Natural killer cell treated with Interleukin-12 subunit alpha and Interleukin-12 subunit beta and Interleukin-15 and Interleukin-18, amount 100 ng/mL, for 72 hours (primary cell): ENCODE data around the gene ZMYND10. TPM values are rescaled to one million over a fixed set of nuclear protein-coding genes. Genes with fewer than 3 reads are reported as not detected.
A peak's percentile ranks its signal among the peaks of the same experiment; 100 is the strongest.

Experiments used
- ATAC-seq, 2 donors: fragments of 150-1000 bp; cut with Tn5 transposase in 1 of 2; sonication (Bioruptor Pico), chemical (Tn5 transposase) in 1 of 2; 2 replicates each; pipeline ENCODE4 v1.10.0; 2021
- DNase-seq: peaks from one replicate; pipeline ENCODE4 v3.0.0; 2022; ENCODE audit warnings: low spot score
- H3K27ac Mint-ChIP-seq, 2 donors: 1 replicate in 1 of 2; 2 replicates in 1 of 2; pipeline ENCODE4 v1.8.0; 2022; ENCODE audit warnings: mixed read lengths in 2 of 2, mild to moderate bottlenecking in 1 of 2, moderate library complexity in 1 of 2
- H3K27me3 Mint-ChIP-seq, 2 donors: 1 replicate in 1 of 2; 2 replicates in 1 of 2; pipeline ENCODE4 v1.8.0; 2022; ENCODE audit warnings: mixed read lengths in 2 of 2
- H3K36me3 Mint-ChIP-seq: one replicate; pipeline ENCODE4 v1.8.0; 2022; ENCODE audit warnings: mixed read lengths
- H3K4me1 Mint-ChIP-seq, 2 donors: 1 replicate in 1 of 2; 2 replicates in 1 of 2; pipeline ENCODE4 v1.8.0; 2022; ENCODE audit warnings: low read depth in 2 of 2, mixed read lengths in 2 of 2, mild to moderate bottlenecking in 1 of 2
- H3K4me3 Mint-ChIP-seq: one replicate; pipeline ENCODE4 v1.8.0; 2022; ENCODE audit warnings: mixed read lengths
- H3K9me3 Mint-ChIP-seq: 2 replicates; pipeline ENCODE4 v1.8.0; 2022; ENCODE audit warnings: mixed read lengths
- total RNA-seq, 2 donors: library from RNA; stranded (reverse); gene quantifications; one replicate each; pipeline ENCODE4 v1.2.3, GENCODE V29; 2022

ZMYND10 gene
- 1 to 10 TPM in 1 of 2 donors, under 1 TPM in 1; 0.95 to 1.4 TPM for total RNA-seq

- Mint-ChIP-seq H3K9me3 (no peaks in the 10 kb centered on the region), H3K4me1 (peaks cover 41 to 55% of the 10 kb centered on the region in 2 donors), H3K27me3 (no peaks in the 10 kb centered on the region), H3K4me3 (peak within 1 kb of the TSS; percentile 77), H3K27ac (peak within 1 kb of the TSS in 1 of 2 donors; percentile 63), H3K36me3 (no peaks in the 10 kb centered on the region)
- DNase-seq (peak; percentile 83), ATAC-seq (peak in 1 of 2 donors; percentile 34)
Measured at GRCh38 chr3:50345586-50346234, at the start of gene ZMYND10. Gene ZMYND10 (minus strand): TSS chr3:50345732. CDS start chr3:50345579, 153 bp downstream.

GRCh38 chr3:50393061-50393460 is 47.5 kb upstream of the ZMYND10 start:
- Mint-ChIP-seq H3K27me3 (no peaks in the 10 kb centered on the region), H3K27ac (no peak overlapping the region), H3K36me3 (no peaks in the 10 kb centered on the region)

DNA sequence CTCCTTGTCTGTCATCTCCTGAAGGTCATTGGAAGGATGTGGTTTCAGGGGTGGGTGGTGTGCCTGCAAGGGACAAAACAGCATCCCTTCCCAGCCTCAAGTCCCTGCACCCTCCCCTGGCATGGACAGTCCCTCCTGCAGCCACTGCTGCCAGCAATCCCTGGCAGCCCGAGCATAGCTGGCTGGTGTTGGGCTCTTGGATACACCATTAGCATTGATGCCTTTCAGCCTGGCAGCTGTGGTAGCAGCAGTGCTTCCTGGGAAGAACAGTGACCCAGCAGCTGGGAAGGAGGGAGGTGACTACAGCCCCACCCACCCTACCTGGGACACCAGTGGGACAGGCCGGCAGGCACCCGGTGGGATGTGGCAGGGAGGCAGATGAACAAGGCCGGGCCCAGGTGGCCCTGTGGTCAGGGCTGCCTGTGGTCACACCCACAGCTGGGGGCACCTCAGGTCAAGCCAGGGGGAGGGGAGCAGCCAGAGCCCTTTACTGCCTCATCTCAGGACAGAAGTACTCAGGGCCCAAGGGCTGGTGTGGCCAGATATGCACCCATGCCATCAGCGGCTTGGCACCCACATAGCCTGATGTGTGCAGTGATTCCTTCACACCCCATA is 46.7 kb upstream of the ZMYND10 start:
- no peaks in the 10 kb centered on the region for H3K36me3 Mint-ChIP-seq
- no peak overlapping the region for H3K4me3 Mint-ChIP-seq
- no peak for DNase-seq
- H3K27ac Mint-ChIP-seq, result no peak overlapping the region
- H3K4me1 Mint-ChIP-seq, result peaks cover 6 to 15% of the 10 kb centered on the region in 2 donors
- ATAC-seq, result peak in 1 of 2 donors; percentile 8
- no peaks in the 10 kb centered on the region for H3K27me3 Mint-ChIP-seq
- H3K9me3 Mint-ChIP-seq, result no peaks in the 10 kb centered on the region

More at GRCh38 chr3:50393061-50393460, 47.5 kb upstream of the ZMYND10 start:
- ATAC-seq (no peak), DNase-seq (no peak)
- peaks cover 6 to 15% of the 10 kb centered on the region in 2 donors for H3K4me1 Mint-ChIP-seq
- H3K9me3 Mint-ChIP-seq, result no peaks in the 10 kb centered on the region
- no peak overlapping the region for H3K4me3 Mint-ChIP-seq

DNA sequence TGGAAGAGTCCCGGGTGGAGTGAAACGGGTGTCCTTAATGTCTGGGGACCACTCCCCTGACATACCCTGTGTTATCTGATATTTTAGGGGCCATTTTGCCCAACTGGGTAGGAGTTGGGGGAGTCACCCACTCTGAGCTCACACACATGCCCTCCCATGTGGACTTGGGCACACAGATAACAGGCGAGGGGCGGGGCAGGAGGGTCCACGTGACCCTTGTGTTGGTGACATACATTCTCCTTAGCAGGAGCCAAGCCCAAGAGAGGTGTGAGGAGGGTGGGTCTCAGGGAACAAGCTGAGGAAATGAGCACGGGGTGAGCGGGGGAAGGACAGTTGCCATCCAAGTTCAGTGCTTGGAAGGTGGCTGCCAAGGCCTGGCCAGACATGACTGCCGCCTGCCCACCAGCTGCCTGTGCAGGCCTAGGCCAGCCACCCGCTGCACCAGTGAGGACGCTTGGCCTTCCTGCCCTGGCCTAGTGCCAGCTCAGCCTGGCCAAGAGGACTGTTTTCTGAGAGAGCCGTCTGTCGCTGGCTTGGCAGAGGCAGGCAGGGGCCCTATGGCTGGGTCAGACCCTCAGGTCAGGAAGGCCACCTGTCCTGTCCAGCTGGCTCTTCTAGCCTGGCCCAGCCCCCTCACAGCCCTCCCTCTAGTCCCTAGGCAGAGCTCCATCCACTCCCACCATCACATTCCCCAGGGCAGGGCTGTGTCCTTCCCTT is 45.1 kb upstream of the ZMYND10 start:
- H3K9me3 Mint-ChIP-seq, result no peaks in the 10 kb centered on the region

GRCh38 chr3:50389414-50389767 is 43.9 kb upstream of the ZMYND10 start:
- Mint-ChIP-seq H3K9me3 (no peaks in the 10 kb centered on the region), H3K36me3 (no peaks in the 10 kb centered on the region), H3K27ac (no peak overlapping the region), H3K4me3 (no peak overlapping the region), H3K4me1 (peaks cover 6 to 15% of the 10 kb centered on the region in 2 donors), H3K27me3 (no peaks in the 10 kb centered on the region)
- ATAC-seq (no peak), DNase-seq (no peak)

More for the DNA sequence above, 45.1 kb upstream of the ZMYND10 start:
- H3K4me1 Mint-ChIP-seq, result peaks cover 6 to 15% of the 10 kb centered on the region in 2 donors
- H3K4me3 Mint-ChIP-seq, result no peak overlapping the region
- no peak overlapping the region for H3K27ac Mint-ChIP-seq
- H3K27me3 Mint-ChIP-seq, result no peaks in the 10 kb centered on the region
- no peaks in the 10 kb centered on the region for H3K36me3 Mint-ChIP-seq
- DNase-seq (no peak), ATAC-seq (no peak)

- Mint-ChIP-seq H3K27ac (no peak overlapping the region), H3K4me3 (no peak overlapping the region), H3K27me3 (no peaks in the 10 kb centered on the region), H3K9me3 (no peaks in the 10 kb centered on the region), H3K4me1 (peaks cover 6 to 15% of the 10 kb centered on the region in 2 donors), H3K36me3 (no peaks in the 10 kb centered on the region)
- DNase-seq (no peak), ATAC-seq (no peak)
Measured at GRCh38 chr3:50388720-50389413, 43.3 kb upstream of the ZMYND10 start.

DNA sequence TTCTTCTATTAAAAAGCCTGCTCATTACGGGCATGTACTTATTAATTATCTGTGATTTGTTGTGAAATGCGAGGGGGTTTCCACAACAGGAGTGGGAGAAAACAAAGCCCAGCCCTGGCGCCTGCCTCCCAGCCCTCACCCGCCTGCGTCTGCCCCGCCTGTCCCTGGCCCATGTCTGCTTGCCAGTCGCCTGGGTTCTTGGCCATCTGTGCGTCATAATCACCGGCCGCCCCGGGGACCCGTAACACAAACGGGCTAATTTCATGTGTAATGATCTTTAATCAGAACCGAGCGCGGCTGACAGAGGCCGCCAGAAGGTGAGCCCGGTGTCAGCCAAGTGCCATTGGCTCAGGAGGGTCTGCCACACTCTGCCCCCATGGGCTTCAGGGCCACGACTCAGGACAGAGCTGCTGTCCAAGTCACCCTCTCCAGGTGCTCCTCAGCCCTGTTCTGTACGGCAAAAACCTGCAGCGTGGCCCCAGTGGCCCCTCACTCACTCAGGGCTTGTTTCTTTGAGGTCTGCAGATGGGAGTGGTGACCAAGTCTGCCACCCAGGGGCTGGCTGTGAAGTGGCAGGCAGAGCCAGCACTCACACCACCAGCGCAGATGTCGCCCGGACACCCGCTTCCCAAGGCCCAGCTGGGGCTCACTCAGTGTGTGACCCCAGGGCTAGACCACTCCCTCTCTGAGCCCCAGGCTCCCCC is 42.6 kb upstream of the ZMYND10 start:
- no peak overlapping the region for H3K4me3 Mint-ChIP-seq
- DNase-seq (no peak), ATAC-seq (no peak)
- no peaks in the 10 kb centered on the region for H3K27me3 Mint-ChIP-seq
- peaks cover 6 to 15% of the 10 kb centered on the region in 2 donors for H3K4me1 Mint-ChIP-seq
- no peaks in the 10 kb centered on the region for H3K9me3 Mint-ChIP-seq
- no peaks in the 10 kb centered on the region for H3K36me3 Mint-ChIP-seq
- no peak overlapping the region for H3K27ac Mint-ChIP-seq

GRCh38 chr3:50385754-50386153 is 40.2 kb upstream of the ZMYND10 start:
- Mint-ChIP-seq H3K36me3 (no peaks in the 10 kb centered on the region), H3K27me3 (no peaks in the 10 kb centered on the region), H3K27ac (no peak overlapping the region), H3K4me3 (no peak overlapping the region), H3K4me1 (no peaks in the 10 kb centered on the region), H3K9me3 (no peaks in the 10 kb centered on the region)
- DNase-seq (no peak), ATAC-seq (no peak)

DNA sequence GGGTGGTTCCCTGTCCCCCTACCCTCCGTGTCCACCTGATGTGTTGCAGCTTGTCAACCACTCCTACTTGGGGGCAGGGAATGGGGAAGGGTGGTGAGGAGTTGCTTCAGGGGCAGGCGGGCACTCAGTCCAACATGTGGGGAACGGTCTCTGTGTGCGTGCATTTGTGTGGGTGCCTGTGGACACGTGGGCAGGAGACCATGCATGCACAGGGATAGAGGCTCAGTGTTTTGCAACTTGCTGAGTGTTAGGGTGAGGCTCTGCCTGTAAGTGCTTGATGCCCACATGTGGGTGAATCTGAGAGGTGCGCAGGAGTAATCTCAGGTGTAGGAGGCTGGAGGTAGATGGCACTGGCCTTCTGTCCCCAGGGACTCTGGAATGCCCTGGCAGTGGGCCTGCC is 38.2 kb upstream of the ZMYND10 start:
- DNase-seq (no peak), ATAC-seq (no peak)
- no peak overlapping the region for H3K27ac Mint-ChIP-seq
- H3K4me1 Mint-ChIP-seq, result no peaks in the 10 kb centered on the region
- no peaks in the 10 kb centered on the region for H3K36me3 Mint-ChIP-seq
- H3K27me3 Mint-ChIP-seq, result no peaks in the 10 kb centered on the region
- no peaks in the 10 kb centered on the region for H3K9me3 Mint-ChIP-seq
- no peak overlapping the region for H3K4me3 Mint-ChIP-seq

DNA sequence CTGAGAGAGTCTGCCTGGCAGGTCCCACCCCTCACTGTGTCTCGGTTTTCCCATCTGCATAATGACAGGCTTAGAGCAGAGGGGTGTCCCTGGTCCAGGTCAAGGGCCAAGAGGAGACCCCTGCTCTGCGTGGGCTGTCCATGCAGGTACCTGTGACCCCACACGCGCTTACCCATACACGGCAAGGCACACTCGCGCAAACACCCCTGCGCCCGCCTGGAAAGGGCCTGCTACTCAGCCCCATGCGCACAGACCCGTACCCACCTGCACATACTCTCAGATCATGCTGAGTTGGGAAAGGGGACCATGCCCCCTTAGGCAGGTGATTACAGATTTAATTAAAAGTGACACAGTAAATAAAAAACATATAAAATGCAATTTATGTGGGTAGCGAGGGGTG is 37.2 kb upstream of the ZMYND10 start:
- H3K4me1 Mint-ChIP-seq, result no peaks in the 10 kb centered on the region
- H3K27me3 Mint-ChIP-seq, result no peaks in the 10 kb centered on the region
- H3K9me3 Mint-ChIP-seq, result no peaks in the 10 kb centered on the region
- H3K36me3 Mint-ChIP-seq, result no peaks in the 10 kb centered on the region
- no peak for DNase-seq
- no peak overlapping the region for H3K27ac Mint-ChIP-seq
- no peak for ATAC-seq
- H3K4me3 Mint-ChIP-seq, result no peak overlapping the region

GRCh38 chr3:50381383-50381782 is 35.9 kb upstream of the ZMYND10 start:
- H3K4me3 Mint-ChIP-seq, result no peak overlapping the region
- H3K36me3 Mint-ChIP-seq, result no peaks in the 10 kb centered on the region
- H3K27ac Mint-ChIP-seq, result no peak overlapping the region

DNA sequence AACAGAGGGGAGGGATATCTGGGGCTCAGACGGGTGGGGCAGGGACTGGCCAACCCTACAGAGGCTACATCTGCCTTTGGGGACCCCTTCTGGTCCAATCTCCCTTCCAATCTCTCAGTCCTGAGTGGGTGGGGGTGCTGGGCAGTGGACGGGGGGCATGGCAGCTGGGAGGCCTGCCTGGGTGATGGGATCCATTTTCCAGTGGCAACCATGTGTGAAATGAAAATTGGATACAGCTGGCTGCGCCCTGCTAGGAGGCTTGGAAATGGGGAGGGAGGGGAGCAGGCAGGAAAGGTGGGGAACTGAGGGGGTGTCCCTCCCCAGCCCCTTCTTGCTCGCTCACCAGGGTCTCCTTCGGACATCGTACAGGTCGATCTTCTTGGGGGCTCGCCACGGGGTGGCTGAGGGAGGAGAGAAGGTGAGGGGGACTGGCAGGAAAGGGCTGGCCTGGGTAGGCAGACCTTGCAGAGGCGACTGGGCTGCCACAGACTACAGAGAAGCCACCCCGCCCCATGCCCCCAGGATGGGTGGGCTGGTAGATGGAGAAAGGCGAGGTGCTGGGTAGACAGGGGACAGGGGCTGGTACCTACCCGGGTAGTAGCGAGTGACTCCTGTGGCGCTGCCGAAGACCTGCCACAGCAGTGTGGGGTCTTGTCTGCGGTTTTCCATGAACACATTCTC is 35.0 kb upstream of the ZMYND10 start:
- no peak for ATAC-seq
- H3K27ac Mint-ChIP-seq, result no peak overlapping the region
- no peak overlapping the region for H3K4me3 Mint-ChIP-seq
- no peaks in the 10 kb centered on the region for H3K4me1 Mint-ChIP-seq
- no peaks in the 10 kb centered on the region for H3K36me3 Mint-ChIP-seq
- no peaks in the 10 kb centered on the region for H3K9me3 Mint-ChIP-seq
- no peaks in the 10 kb centered on the region for H3K27me3 Mint-ChIP-seq
- no peak for DNase-seq

More at GRCh38 chr3:50381383-50381782, 35.9 kb upstream of the ZMYND10 start:
- ATAC-seq (no peak), DNase-seq (no peak)
- no peaks in the 10 kb centered on the region for H3K4me1 Mint-ChIP-seq
- H3K27me3 Mint-ChIP-seq, result no peaks in the 10 kb centered on the region
- no peaks in the 10 kb centered on the region for H3K9me3 Mint-ChIP-seq

DNA sequence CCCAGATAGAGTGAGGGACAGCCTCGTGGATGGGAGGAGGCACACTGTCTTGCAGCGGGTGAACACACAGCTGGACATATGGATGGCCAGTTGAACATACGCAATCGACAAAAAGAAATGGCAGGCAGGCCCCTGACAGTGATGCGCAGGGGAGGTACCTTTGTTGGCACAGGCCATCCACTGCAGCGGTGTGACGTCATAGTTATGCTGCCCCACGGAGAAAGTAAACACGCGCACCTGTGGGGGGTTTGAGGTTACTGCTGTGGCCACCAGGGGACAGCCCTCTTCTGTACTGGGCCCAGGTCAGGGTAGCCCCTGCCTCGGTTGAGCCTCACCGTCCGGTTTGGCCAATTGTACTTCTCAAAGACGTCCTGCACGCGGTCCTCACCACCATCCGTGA is 33.2 kb upstream of the ZMYND10 start:
- Mint-ChIP-seq H3K27me3 (no peaks in the 10 kb centered on the region), H3K4me1 (peaks cover 0 to under 1% of the 10 kb centered on the region in 2 donors), H3K36me3 (no peaks in the 10 kb centered on the region), H3K4me3 (no peak overlapping the region), H3K9me3 (no peaks in the 10 kb centered on the region), H3K27ac (no peak overlapping the region)
- ATAC-seq (no peak), DNase-seq (no peak)
